ENCODE data around the gene CYTH3. TPM values are rescaled to one million over a fixed set of nuclear protein-coding genes. Genes with fewer than 3 reads are reported as not detected.

The CYTH3 gene
- total RNA-seq, 1 experiment from 2014 or later: 16.7 TPM

GRCh38 chr7:6139189-6139996 is 133.0 kb downstream of the CYTH3 start:
- no peaks in the 10 kb centered on the region for H3K9me3 ChIP-seq (ENCODE audit: control insufficient read depth in 1 of 2, insufficient read depth in 1 of 2, low read depth in 1 of 2, low read length in 2 of 2)
- H3K4me2 ChIP-seq (ENCODE audit: low read length): no peak overlapping the region
- intact Hi-C loops (cut with micrococcal nuclease): no loop called here
- no peaks in the 10 kb centered on the region for H3K9me2 ChIP-seq (ENCODE audit: insufficient read depth)
- ChIA-PET POLR2A (no interaction called here), RAD21 (ENCODE audit: low non-redundant PET in 1 of 2, low total read pairs in 2 of 2, uncharacterized antibody in 2 of 2, unreplicated experiment in 2 of 2) (no interaction called here), CTCF (no interaction called here)
- DNase-seq (ENCODE audit: low read depth, low spot score): no peak
- TF ChIP-seq ZFX (IDR thresholded peaks at IDR 0.05) (no peak), CTCF (IDR thresholded peaks at IDR 0.05 in 2 of 3, conservative IDR thresholded peaks at IDR 0.05 in 1 of 3; ENCODE audit: borderline replicate concordance in 1 of 3, insufficient read depth in 1 of 3, low read depth in 2 of 3, low read length in 2 of 3) (no peak), EZH2 (IDR thresholded peaks at IDR 0.05) (no peak), POLR2AphosphoS5 (IDR thresholded peaks at IDR 0.05; ENCODE audit: low read depth, low read length) (no peak), POLR2A (IDR thresholded peaks at IDR 0.05; ENCODE audit: borderline replicate concordance, extremely low read depth, insufficient read depth, insufficient read length) (no peak), CEBPB (IDR thresholded peaks at IDR 0.05; ENCODE audit: low read depth) (no peak), RAD21 (IDR thresholded peaks at IDR 0.05; ENCODE audit: low read depth) (no peak), SIN3A (IDR thresholded peaks at IDR 0.05; ENCODE audit: low read depth) (no peak)
- peaks cover 7 to 32% of the 10 kb centered on the region in 2 experiments; a peak in 3 of 4 replicates for H3K36me3 ChIP-seq (ENCODE audit: control insufficient read depth in 1 of 2, insufficient read depth in 2 of 2, low read length in 2 of 2)
- H4K20me1 ChIP-seq (ENCODE audit: insufficient read depth): peaks cover 5% of the 10 kb centered on the region; the same call in 1 of the 2 replicates
- H3K4me1 ChIP-seq (ENCODE audit: control insufficient read depth in 1 of 2, insufficient read depth in 2 of 2, low read length in 2 of 2): no peaks in the 10 kb centered on the region
- no peak overlapping the region for H3K9ac ChIP-seq (ENCODE audit: low read length)
- H3K27ac ChIP-seq (ENCODE audit: low read depth, low read length): no peak overlapping the region
- BruUV-seq (replicated peaks): no TSS peak
- H3K27me3 ChIP-seq (ENCODE audit: insufficient read depth, low read length): no peaks in the 10 kb centered on the region
- H3K4me3 ChIP-seq (replicated peaks in 1 of 2; ENCODE audit: low read depth in 1 of 2, low read length in 2 of 2): no peak overlapping the region
- no peak overlapping the region for H2AFZ ChIP-seq (ENCODE audit: low read depth, low read length, poor library complexity, severe bottlenecking)
- H3K79me2 ChIP-seq (ENCODE audit: insufficient read depth, low read length): peaks cover under 1% of the 10 kb centered on the region
- ATAC-seq: no peak
